GM19463 (cell line): ENCODE data around the gene TRERF1.

Source experiments
- ATAC-seq: cut with Tn5 transposase; IDR thresholded peaks from one replicate; pipeline ENCODE4 v1.9.1; 2021; ENCODE audit warnings: mild to moderate bottlenecking, moderate library complexity; ENCODE audit not compliant: unreplicated experiment

TRERF1 gene

DNA sequence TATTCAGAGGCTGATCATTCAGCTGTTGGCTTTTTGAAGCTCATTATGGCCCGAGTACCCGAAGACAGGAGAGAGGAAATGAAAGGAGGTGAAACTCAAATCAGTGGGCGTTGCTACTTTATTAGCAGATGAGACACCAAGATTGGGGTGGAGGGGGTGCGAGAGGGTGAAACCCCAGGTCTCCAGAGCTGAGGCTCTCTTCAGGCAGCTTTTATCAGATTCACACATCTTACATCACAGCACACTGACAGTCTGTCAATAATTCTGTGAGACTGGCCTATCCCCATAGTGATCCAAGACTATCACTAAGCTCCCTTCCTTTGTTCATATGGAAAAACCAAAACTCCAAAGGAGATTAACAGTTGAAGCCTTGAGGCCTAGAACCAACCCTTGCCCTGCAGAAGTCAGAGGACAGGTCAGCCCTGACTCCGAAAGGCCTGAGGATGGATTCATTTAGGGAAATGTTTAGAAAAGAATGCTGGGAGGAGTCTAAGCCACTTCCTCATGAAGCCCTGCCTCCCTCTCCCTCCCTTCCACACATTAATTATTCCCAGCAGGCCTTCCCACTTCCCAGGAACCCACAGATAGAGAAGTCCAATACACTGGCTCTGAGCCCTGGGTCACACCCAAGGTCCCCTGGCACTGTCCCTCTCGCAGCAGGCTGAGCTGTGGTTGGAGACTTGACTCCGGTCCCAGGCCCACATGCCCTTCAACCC, 23.2 kb downstream of the TRERF1 start:
- ATAC-seq: no peak

DNA sequence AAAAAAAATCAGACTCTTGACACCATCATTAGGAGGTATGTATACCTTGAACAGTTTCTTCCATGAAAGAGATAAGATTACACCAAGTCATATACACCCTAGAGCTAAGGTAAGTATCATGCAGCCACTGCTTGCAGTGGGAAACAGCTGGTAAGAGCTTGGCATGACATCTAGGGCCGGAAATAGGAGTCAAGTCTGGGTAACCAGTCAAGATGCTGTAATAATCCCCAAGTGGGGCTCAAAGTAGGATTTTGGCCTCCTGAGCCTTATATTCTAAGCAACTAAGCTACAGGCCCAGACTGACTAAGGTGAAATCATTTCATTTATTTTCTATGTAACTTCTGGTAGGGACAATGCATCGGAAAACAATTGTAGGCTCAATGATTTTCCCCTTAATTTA, 23.9 kb downstream of the TRERF1 start:
- ATAC-seq: no peak

DNA sequence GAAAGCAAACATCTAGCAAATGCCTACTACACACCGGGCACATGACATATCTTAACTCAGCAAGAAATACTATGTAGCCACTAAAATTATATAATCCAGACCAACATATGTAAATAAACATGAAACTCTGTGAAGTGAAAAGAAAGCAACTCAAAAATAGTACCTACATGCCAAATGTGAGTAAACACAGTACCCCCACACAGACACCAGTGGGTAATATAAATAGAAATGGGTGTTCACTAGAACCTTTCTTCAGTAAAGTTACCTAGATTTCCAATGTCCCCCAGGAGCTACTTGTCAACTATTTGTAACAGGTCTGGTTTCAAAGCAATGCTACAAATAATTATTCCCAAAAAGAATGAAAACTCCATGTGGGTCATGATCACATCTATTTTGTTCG, 25.5 kb downstream of the TRERF1 start:
- ATAC-seq: no peak

DNA sequence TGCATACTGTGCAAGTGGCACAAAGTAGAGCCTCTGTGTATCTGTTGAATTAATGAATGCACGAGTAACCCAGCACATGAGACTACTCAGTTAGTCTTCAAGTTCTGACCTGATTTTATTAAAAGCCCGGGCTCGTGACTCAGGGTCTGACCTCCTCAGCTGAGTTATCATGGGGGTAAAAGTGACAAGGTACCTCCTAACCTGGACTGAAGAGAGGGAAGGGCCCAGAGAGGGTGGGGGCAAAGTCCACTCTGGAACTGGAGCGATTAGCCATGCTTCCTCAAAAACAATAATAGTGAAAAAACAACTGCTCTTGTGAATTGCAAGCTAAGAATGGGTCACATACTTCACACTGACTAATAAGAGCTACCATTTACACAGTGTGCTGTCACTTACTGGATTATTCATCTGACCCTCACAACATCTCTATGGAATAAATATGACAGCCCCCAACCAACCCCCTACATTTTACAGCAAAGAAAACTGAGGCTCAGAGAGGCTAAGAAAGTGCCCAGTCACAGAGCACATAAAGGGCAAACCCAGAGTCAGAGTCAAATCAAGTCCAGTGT, 26.7 kb downstream of the TRERF1 start:
- ATAC-seq: no peak

DNA sequence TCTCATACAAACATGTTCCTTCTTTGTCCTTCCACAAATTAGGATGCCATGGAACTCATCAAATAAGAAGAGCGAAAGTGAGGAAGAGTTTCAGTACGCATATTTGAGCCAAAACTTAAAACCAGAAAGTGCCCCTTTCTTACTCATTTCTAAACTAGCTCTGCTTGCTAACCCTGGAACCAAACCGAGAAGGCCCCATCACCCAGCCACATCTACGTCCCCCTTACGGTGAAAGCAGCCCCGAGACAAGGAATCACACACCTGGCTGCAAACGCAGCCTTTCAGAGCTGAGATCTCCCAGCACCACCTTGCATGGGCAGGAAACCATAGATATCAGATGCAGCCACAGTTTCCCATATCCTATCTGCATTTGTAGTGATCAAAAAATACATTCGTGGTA, 28.5 kb downstream of the TRERF1 start:
- ATAC-seq: no peak

- ATAC-seq: no peak
Observed at GRCh38 chr6:42420741-42421140, 31.0 kb downstream of the TRERF1 start.

- no peak for ATAC-seq
Observed at GRCh38 chr6:42419490-42420280, 32.0 kb downstream of the TRERF1 start.

GRCh38 chr6:42418724-42419123, 33.0 kb downstream of the TRERF1 start:
- no peak for ATAC-seq

DNA sequence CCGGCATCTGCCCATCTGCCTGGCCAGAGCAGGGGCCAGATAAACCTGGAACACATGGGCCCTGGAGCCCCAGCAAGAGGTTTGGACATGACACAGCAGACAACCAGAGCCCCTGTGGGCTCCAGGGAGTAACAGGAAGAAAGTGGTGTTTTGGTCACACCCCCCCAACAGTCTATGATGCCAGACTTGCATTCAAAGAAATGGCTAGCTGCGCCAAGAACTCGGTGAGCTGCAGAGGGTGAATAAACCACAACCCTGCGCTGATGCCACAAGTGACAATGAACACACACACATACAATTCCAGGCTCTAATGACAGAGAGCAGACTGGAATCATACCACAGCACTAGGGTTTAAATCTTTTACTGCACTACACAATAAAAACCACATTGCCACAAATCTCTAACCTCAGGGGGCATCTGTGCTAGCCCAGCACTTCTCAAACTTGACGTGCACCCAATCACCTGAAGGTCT, 34.0 kb downstream of the TRERF1 start:
- no peak for ATAC-seq

DNA sequence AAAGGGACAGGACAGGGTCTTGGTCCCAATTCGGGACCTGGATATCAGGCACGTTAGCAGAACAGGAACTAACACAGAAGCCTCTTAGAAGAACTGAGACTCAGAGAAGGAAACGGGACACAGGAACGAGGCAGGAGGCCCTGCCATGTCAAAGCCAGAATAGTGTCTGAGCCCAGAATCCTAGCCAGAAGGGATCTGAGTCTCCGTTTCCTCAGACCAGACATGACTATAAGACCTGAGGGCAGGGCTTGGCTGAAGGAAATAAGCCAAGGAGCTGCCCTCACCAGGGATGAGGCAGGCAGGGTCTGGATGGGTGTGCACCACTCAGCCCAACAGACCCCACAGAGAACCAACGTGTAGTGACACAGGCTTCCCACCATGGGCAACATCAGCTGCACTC, 40.3 kb downstream of the TRERF1 start:
- ATAC-seq: no peak

- ATAC-seq: no peak
Observed at GRCh38 chr6:42410861-42411260, 40.9 kb downstream of the TRERF1 start.

DNA sequence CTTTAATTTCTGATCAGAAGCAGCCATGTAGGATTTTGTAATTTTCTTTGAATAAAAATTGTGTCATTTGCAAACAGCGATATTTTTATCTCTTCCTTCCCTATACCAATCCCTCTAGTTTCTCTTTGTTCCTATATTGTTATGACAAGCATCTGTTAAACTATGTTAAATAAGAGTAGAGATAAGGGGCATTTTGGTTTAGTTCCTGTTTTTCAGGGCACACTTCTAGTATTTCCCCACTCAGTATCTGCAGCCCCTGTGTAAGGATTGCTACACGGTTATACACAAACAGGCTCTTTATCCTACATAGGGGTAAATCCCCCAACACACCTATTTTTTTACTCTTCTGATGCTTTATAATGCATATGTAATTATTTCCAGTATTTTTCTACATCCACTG, 42.1 kb downstream of the TRERF1 start:
- ATAC-seq: no peak

- no peak for ATAC-seq
Observed at GRCh38 chr6:42407379-42407778, 44.3 kb downstream of the TRERF1 start.

DNA sequence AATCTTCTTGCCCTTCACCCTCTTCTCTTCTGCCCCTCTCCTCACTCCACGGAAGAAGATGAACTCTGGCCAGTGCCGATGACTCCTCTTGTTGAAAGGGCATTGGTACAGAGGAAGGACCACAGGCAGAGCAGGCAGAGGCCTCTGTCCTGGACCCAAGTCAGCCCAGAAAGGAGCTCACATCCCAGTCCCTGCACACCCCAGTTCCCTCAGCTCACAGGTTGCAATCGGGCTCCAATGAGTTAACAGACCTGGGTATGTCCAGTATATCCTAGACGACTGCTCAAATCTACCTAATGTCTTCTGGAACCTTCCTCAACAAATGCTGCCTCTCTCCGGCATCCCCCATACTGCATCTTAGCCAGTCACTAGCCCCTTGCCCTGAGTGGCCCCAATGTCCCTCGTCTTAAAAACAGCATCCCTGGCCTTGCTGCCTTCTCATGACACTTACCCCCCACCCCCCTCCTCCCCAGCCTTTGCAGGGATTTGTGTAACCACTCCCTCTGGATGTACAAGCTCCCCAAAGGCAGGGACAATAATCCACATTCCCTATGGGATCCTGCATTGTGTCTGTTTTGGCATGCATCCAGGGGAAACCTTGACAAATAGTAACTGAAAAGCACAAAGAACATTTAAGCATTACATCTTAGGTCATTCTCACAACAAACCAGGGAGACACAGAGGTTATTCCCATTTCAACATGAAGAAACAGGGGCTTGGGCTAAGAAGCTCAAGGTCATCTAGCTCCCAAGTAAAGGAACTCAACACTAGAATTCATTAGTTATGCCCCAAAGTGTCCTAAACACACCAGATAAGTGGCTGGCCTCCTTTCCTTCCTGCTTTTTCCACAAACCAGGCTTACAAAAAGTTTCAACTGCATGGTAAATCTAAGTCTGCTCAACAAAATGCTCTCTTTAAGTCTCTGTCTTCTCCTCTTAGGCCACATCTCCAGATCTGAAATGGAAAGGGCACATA, 45.1 kb downstream of the TRERF1 start:
- ATAC-seq: no peak

- ATAC-seq: no peak
Observed at GRCh38 chr6:42405021-42405420, 46.7 kb downstream of the TRERF1 start.

DNA sequence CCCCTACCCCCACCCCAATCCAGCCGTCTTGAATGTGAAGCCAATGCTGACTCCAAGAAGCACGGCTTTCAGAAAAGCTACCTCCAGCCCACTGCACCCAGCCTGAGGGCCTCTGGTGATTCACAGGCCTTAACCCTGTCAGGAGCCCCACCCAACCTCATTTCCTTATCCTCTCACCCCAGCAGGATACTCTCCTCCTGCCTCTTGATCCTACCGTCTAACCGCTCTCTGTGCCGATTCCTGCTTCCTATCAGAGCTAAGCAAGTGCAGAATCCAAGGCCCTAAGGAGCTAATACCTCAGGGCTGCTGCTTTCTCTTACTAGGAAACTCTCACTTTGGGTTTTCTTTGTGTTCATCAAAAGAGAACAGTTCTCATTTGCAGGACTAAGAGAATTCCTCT, 47.2 kb downstream of the TRERF1 start:
- ATAC-seq: no peak

DNA sequence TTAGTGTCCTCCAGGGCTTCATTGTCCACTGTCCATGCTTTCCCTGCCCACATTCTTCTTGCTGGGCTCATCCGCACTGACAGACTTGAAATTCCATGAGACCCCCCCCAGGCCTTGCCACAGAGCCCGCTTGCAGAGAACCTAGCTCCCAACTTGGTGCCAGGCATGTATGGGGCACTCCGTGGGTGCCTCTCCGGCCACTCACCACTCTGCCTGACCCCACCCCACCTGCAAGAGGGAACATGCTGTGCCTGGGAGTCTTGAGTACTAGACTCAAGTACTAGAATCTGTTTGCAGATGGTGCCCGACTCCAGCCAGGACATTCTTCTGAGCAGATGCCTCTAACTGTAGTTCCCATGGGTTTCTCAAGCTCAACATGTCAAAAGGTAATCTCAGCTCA, 47.9 kb downstream of the TRERF1 start:
- ATAC-seq: no peak

DNA sequence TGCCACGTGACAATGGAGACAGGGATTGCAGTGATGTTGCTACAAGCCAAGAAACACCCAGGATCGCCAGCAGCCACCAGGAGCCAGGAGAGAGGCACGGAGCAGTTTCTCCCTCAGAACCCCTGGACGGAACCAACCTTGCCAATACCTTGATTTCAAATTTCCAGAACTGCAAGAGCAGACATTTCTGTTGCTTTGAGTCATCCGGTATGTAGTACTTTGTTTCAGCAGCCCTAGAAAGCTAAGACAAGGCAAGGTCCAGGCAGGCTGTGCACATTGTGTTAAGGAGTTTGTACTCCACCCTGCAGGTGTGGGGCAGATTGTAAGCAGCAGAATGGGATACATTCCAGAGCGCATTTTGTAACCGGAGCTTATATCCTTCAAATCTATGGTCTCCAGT, 48.3 kb downstream of the TRERF1 start:
- no peak for ATAC-seq

GRCh38 chr6:42402184-42402583, 49.5 kb downstream of the TRERF1 start:
- peak; percentile 79 for ATAC-seq

- no peak for ATAC-seq
Observed at GRCh38 chr6:42401613-42401951, 50.1 kb downstream of the TRERF1 start.
